Uterus (tissue), 2 donors: ENCODE results near the gene ADIG.

Experiments used
- CTCF ChIP-seq, 4 experiments: fragments of 200-600 bp in 2 of 4; fragments of 450-650 bp in 2 of 4; sonication (generic) in 2 of 4; IDR thresholded peaks; one replicate each; pipeline ENCODE4 v1.5.1; 2016 to 2019; ENCODE audit warnings: antibody characterized with exemption in 4 of 4, mild to moderate bottlenecking in 2 of 4, moderate library complexity in 1 of 4
- POLR2A ChIP-seq, 2 donors: fragments of 450-650 bp; IDR thresholded peaks; one replicate each; pipeline ENCODE4 v1.6.1; 2016; ENCODE audit warnings: antibody characterized with exemption in 2 of 2, mild to moderate bottlenecking in 1 of 2, moderate library complexity in 1 of 2

- TF ChIP-seq CTCF (IDR thresholded peaks at IDR 0.05): no peak
- no peak for TF ChIP-seq POLR2A (IDR thresholded peaks at IDR 0.05)
These were observed 35.2 kb upstream of the ADIG start for GRCh38 chr20:38545771-38546170.
